ENCODE measurements around the gene PEX6. TPM values are rescaled to one million over a fixed set of nuclear protein-coding genes. Genes with fewer than 3 reads are reported as not detected.

Gene PEX6
- total RNA-seq, 4 donors from 2014 or later = 23.7 to 39.9 (median 28.4) TPM

- Histone ChIP-seq H3K36me3 (no peaks in the 10 kb centered on the region), H3K4me3 (replicated peaks in 1 of 3) (no peak overlapping the region), H3K4me1 (peaks cover 9 to 11% of the 10 kb centered on the region in 2 donors), H3K27ac (no peak overlapping the region), H3K27me3 (peaks cover 3% of the 10 kb centered on the region), H3K9me3 (no peaks in the 10 kb centered on the region)
- intact Hi-C loops (cut with DNase I) = no loop called here
- no peak for TF ChIP-seq CTCF (IDR thresholded peaks at IDR 0.05)
- TF ChIP-seq POLR2A (IDR thresholded peaks at IDR 0.05) = no peak
- no peak for DNase-seq
- 36 to 60% methylated on average over 6 to 7 of the region's 23 CpGs for WGBS, 2 donors
These were observed 53.6 kb downstream of the PEX6 start for GRCh38 chr6:42925248-42925857.

DNA sequence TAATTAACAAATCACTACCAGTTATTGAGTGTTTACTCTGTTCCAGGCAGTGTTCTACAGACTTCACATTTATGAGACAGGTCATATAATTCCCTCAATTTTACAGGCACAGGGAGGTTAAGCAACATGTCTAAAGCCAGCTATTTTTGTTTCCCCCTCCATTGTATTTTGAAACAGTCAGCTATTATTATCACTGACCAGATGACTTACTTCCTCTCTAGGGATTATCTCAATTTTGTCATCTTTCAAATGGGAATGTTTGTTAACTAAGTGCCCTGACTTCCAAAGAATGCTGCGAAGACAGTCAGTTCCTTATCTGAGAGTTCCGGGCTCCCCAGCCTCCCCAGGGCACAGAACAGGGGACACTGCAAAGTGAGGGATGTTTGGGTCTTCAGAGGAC is 55.3 kb downstream of the PEX6 start:
- TF ChIP-seq POLR2A (IDR thresholded peaks at IDR 0.05) = no peak
- TF ChIP-seq CTCF (IDR thresholded peaks at IDR 0.05) = no peak
- Histone ChIP-seq H3K27me3 (peaks cover 3% of the 10 kb centered on the region), H3K27ac (no peak overlapping the region), H3K9me3 (no peaks in the 10 kb centered on the region), H3K36me3 (no peaks in the 10 kb centered on the region), H3K4me1 (peaks cover 5 to 6% of the 10 kb centered on the region in 2 donors), H3K4me3 (replicated peaks in 1 of 3) (no peak overlapping the region)
- 77% methylated on average over 2 of the region's 2 CpGs for WGBS, 2 donors
- intact Hi-C loops (cut with DNase I) = no loop called here
- DNase-seq = no peak

DNA sequence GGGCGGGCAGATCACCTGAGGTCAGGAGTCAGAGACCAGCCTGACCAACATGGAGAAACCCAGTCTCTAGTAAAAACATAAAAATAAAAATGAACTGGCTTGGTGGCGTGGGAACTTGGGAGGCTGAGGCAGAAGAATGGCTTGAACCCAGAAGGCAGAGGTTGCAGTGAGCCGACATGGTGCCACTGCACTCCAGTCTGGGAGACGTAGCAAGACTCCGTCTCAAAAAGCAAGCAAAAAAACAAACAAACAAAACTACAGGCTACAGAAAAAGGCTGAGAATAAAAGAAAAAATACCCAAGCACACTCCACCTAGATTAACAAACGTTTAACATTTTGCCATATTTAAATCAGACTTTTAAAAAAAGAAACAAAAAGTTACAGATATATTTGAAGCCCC is 57.2 kb downstream of the PEX6 start:
- WGBS, 2 donors = 64 to 76% methylated on average over 6 of the region's 6 CpGs
- H3K27ac ChIP-seq = no peak overlapping the region
- DNase-seq = no peak
- H3K36me3 ChIP-seq = no peaks in the 10 kb centered on the region
- H3K9me3 ChIP-seq = no peaks in the 10 kb centered on the region
- peaks cover 3% of the 10 kb centered on the region for H3K27me3 ChIP-seq
- H3K4me1 ChIP-seq = no peaks in the 10 kb centered on the region
- TF ChIP-seq POLR2A (IDR thresholded peaks at IDR 0.05) = no peak
- TF ChIP-seq CTCF (IDR thresholded peaks at IDR 0.05) = no peak
- intact Hi-C loops (cut with DNase I) = no loop called here
- no peak overlapping the region for H3K4me3 ChIP-seq (replicated peaks in 1 of 3)

DNA sequence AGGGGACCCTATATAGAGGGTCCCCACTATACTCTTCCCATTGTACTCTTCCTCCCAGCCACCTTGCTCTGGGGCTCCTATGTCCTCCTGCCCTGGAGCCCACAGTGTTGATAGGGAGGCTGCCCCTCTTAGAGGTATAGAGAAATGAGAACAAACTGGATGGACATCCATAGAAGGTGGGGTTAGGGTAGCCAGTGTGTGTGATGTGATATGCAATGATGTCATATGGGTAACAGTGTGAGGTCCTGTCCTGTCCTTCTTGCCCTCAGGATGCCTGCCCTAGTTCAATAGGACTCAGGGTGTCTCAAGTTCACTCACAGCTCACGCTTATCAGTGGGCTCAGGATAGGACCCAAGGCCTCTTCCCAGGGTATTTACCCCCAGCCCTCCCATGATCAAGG is 62.7 kb downstream of the PEX6 start:
- 80 to 83% methylated on average over 1 of the region's 1 CpG for WGBS, 2 donors
- TF ChIP-seq CTCF (IDR thresholded peaks at IDR 0.05) = no peak
- TF ChIP-seq POLR2A (IDR thresholded peaks at IDR 0.05) = no peak
- no peak overlapping the region for H3K4me3 ChIP-seq (replicated peaks in 1 of 3)
- H3K36me3 ChIP-seq = no peaks in the 10 kb centered on the region
- H3K9me3 ChIP-seq = no peaks in the 10 kb centered on the region
- no peak overlapping the region for H3K27ac ChIP-seq
- intact Hi-C loops (cut with DNase I) = no loop called here
- H3K27me3 ChIP-seq = no peaks in the 10 kb centered on the region
- no peak for DNase-seq
- peaks cover 0 to 5% of the 10 kb centered on the region in 2 donors for H3K4me1 ChIP-seq

GRCh38 chr6:42915732-42916131 is 63.2 kb downstream of the PEX6 start, which contains the start of gene PTCRA:
Gene PTCRA (plus strand): TSS chr6:42916053. CDS start chr6:42916070, 17 bp downstream.
- Histone ChIP-seq H3K4me1 (peaks cover 0 to 7% of the 10 kb centered on the region in 2 donors), H3K9me3 (no peaks in the 10 kb centered on the region), H3K36me3 (no peaks in the 10 kb centered on the region), H3K27me3 (no peaks in the 10 kb centered on the region), H3K27ac (no peak within 1 kb of the TSS), H3K4me3 (replicated peaks in 1 of 3) (no peak within 1 kb of the TSS)
- TF ChIP-seq CTCF (IDR thresholded peaks at IDR 0.05) (no peak), POLR2A (IDR thresholded peaks at IDR 0.05) (no peak)
- intact Hi-C loops (cut with DNase I) = no loop called here
- DNase-seq = no peak
- 89 to 100% methylated on average over 4 to 5 of the region's 10 CpGs for WGBS, 2 donors
